ENCODE results near the gene TSPAN2.

The TSPAN2 gene

GRCh38 chr1:115074839-115075534 lies 14.3 kb downstream of the TSPAN2 start:
- DNase-seq (ENCODE audit: low read depth), result no peak

- DNase-seq (ENCODE audit: low read depth), result no peak
These were observed 15.8 kb downstream of the TSPAN2 start for GRCh38 chr1:115073298-115074087.

- no peak for DNase-seq (ENCODE audit: low read depth)
These were observed 18.2 kb downstream of the TSPAN2 start for GRCh38 chr1:115071012-115071664.

GRCh38 chr1:115069659-115070308 lies 19.5 kb downstream of the TSPAN2 start:
- no peak for DNase-seq (ENCODE audit: low read depth)

- no peak for DNase-seq (ENCODE audit: low read depth)
These were observed 20.3 kb downstream of the TSPAN2 start for GRCh38 chr1:115068826-115069585.

- DNase-seq (ENCODE audit: low read depth), result no peak
These were observed 22.0 kb downstream of the TSPAN2 start for GRCh38 chr1:115067161-115067859.

- no peak for DNase-seq (ENCODE audit: low read depth)
These were observed 24.3 kb downstream of the TSPAN2 start for GRCh38 chr1:115065021-115065420.

- no peak for DNase-seq (ENCODE audit: low read depth)
These were observed 24.8 kb downstream of the TSPAN2 start for GRCh38 chr1:115064461-115064860.

GRCh38 chr1:115063228-115063901 lies 25.9 kb downstream of the TSPAN2 start:
- no peak for DNase-seq (ENCODE audit: low read depth)

GRCh38 chr1:115062542-115063004 lies 26.7 kb downstream of the TSPAN2 start:
- DNase-seq (ENCODE audit: low read depth), result peak; percentile 52

- DNase-seq (ENCODE audit: low read depth), result no peak
These were observed 28.8 kb downstream of the TSPAN2 start for GRCh38 chr1:115060501-115060900.

GRCh38 chr1:115059316-115059715 lies 30.0 kb downstream of the TSPAN2 start:
- DNase-seq (ENCODE audit: low read depth), result no peak

GRCh38 chr1:115057661-115058254 lies 31.5 kb downstream of the TSPAN2 start:
- DNase-seq (ENCODE audit: low read depth), result no peak

GRCh38 chr1:115056395-115056798 lies 32.9 kb downstream of the TSPAN2 start:
- no peak for DNase-seq (ENCODE audit: low read depth)

- no peak for DNase-seq (ENCODE audit: low read depth)
These were observed 36.7 kb downstream of the TSPAN2 start for GRCh38 chr1:115052454-115053083.

GRCh38 chr1:115051850-115052249 lies 37.5 kb downstream of the TSPAN2 start:
- no peak for DNase-seq (ENCODE audit: low read depth)

GRCh38 chr1:115046751-115047150 lies 42.6 kb downstream of the TSPAN2 start:
- no peak for DNase-seq (ENCODE audit: low read depth)

- no peak for DNase-seq (ENCODE audit: low read depth)
These were observed 47.6 kb downstream of the TSPAN2 start for GRCh38 chr1:115041654-115042053.

GRCh38 chr1:115040501-115040900 lies 48.8 kb downstream of the TSPAN2 start:
- no peak for DNase-seq (ENCODE audit: low read depth)
